ENCODE measurements around the gene SLC4A5. TPM values are rescaled to one million over a fixed set of nuclear protein-coding genes. Genes with fewer than 3 reads are reported as not detected.

Gene SLC4A5
- total RNA-seq, 3 donors from 2014 or later, result 2.1 to 9.2 (median 6.2) TPM

DNA sequence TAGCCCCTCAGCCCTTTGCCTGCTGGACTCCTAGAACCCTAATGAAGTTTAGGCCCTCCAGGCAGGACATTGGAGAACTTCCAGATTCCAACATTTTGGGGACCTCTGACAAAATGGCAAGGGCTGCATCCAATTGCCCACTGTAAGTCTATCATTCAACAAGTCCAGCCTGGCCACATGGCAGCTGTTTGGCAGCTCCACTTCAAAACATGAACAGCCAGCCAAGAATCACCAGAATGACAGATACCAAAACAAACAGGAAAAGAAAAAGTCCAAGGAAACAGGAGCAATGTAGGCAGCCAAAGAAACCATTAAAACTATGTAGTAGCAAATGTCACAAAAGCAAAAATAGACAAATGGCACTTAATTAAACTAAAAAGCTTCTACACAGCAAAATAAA is 25.5 kb downstream of the SLC4A5 start:
- intact Hi-C loops (cut with DNase I; ENCODE audit: low total_unique reads), result no loop called here
- H3K27ac ChIP-seq, result no peak overlapping the region

GRCh38 chr2:74316627-74317295 is 26.5 kb downstream of the SLC4A5 start:
- Histone ChIP-seq H3K36me3 (no peaks in the 10 kb centered on the region), H3K4me3 (no peak overlapping the region), H3K4me1 (no peaks in the 10 kb centered on the region), H3K27ac (no peak overlapping the region), H3K27me3 (no peaks in the 10 kb centered on the region), H3K9me3 (no peaks in the 10 kb centered on the region)
- no peak for TF ChIP-seq POLR2AphosphoS5 (IDR thresholded peaks at IDR 0.05)
- TF ChIP-seq POLR2A (IDR thresholded peaks at IDR 0.05), result no peak
- TF ChIP-seq CTCF (IDR thresholded peaks at IDR 0.05), result no peak
- intact Hi-C loops (cut with DNase I; ENCODE audit: low total_unique reads), result no loop called here
- DNase-seq (ENCODE audit: low spot score in 2 of 2), result no peak

More for the DNA sequence above, 25.5 kb downstream of the SLC4A5 start:
- no peaks in the 10 kb centered on the region for H3K36me3 ChIP-seq
- no peak overlapping the region for H3K4me3 ChIP-seq
- H3K9me3 ChIP-seq, result no peaks in the 10 kb centered on the region
- no peaks in the 10 kb centered on the region for H3K27me3 ChIP-seq
- no peak for TF ChIP-seq CTCF (IDR thresholded peaks at IDR 0.05)
- no peak for TF ChIP-seq POLR2AphosphoS5 (IDR thresholded peaks at IDR 0.05)
- no peak for TF ChIP-seq POLR2A (IDR thresholded peaks at IDR 0.05)
- H3K4me1 ChIP-seq, result no peaks in the 10 kb centered on the region
- DNase-seq (ENCODE audit: low spot score in 2 of 2), result no peak

DNA sequence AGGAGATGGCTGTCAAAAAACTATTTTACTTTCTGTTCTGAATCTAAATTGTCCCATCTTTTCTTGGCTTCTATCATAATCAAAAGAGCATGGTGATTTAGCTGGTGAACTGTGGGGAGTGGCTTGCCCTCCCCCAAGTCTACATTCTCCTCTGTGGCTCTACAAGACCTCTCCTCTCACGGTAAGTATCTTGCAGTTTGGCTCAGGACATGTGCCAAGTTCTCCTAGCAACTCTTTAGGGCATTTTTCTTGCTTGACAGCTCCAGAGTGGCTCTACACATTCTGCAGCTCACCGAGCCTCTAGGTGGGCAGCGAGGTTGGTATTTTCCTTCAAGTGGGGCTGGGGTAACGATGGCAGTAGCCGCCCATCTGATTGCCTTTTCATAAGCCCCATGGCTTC is 29.1 kb downstream of the SLC4A5 start:
- no peak overlapping the region for H3K27ac ChIP-seq
- DNase-seq (ENCODE audit: low spot score in 2 of 2), result no peak
- no peak for TF ChIP-seq POLR2A (IDR thresholded peaks at IDR 0.05)
- TF ChIP-seq POLR2AphosphoS5 (IDR thresholded peaks at IDR 0.05), result no peak
- TF ChIP-seq CTCF (IDR thresholded peaks at IDR 0.05), result no peak
- no peaks in the 10 kb centered on the region for H3K4me1 ChIP-seq
- intact Hi-C loops (cut with DNase I; ENCODE audit: low total_unique reads), result no loop called here
- H3K9me3 ChIP-seq, result no peaks in the 10 kb centered on the region
- H3K4me3 ChIP-seq, result no peak overlapping the region
- H3K36me3 ChIP-seq, result no peaks in the 10 kb centered on the region
- H3K27me3 ChIP-seq, result no peaks in the 10 kb centered on the region

DNA sequence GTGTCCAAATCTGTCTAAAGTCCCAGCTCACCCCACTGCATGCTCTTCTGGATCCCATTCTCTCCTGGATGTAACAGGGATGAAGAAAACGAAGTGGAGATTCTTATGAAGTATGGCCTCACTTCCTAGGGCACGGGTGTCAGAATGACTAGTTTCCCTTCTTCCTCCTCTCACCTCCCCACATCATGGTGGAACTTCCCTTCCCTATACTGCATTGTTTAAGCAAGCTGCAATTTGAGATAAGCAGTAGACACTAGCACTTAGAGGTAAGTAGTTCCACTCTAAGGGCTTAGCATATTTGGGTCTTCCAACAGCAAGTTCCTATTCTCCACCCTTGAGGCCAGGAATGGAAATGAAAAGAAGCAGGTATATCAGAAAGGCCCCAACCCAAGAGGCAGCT is 29.7 kb downstream of the SLC4A5 start:
- no peak for DNase-seq (ENCODE audit: low spot score in 2 of 2)
- no peaks in the 10 kb centered on the region for H3K9me3 ChIP-seq
- no peak overlapping the region for H3K27ac ChIP-seq

More for the DNA sequence above, 29.7 kb downstream of the SLC4A5 start:
- intact Hi-C loops (cut with DNase I; ENCODE audit: low total_unique reads), result no loop called here
- H3K4me1 ChIP-seq, result no peaks in the 10 kb centered on the region
- H3K4me3 ChIP-seq, result no peak overlapping the region
- no peaks in the 10 kb centered on the region for H3K36me3 ChIP-seq
- TF ChIP-seq POLR2A (IDR thresholded peaks at IDR 0.05) (no peak), POLR2AphosphoS5 (IDR thresholded peaks at IDR 0.05) (no peak), CTCF (IDR thresholded peaks at IDR 0.05) (no peak)
- no peaks in the 10 kb centered on the region for H3K27me3 ChIP-seq
